ENCODE results near the gene STK32B. TPM values are rescaled to one million over a fixed set of nuclear protein-coding genes. Genes with fewer than 3 reads are reported as not detected.

The STK32B gene
- total RNA-seq, 1 experiment from 2014 or later, result 1.1 TPM

GRCh38 chr4:5379895-5380294 is 328.6 kb downstream of the STK32B start:
- Histone ChIP-seq H3K9me3 (ENCODE audit: low read length) (0 out of 2 replicates have a peak, but pooled peaks cover 3% of the 10 kb centered on the region), H4K20me1 (ENCODE audit: low read length) (no peaks in the 10 kb centered on the region), H3K9me2 (replicated peaks; ENCODE audit: low read length) (no peaks in the 10 kb centered on the region), H3K27me3 (ENCODE audit: low read length) (no peaks in the 10 kb centered on the region), H3F3A (ENCODE audit: low read length, unreplicated experiment) (no peaks in the 10 kb centered on the region), H2AFZ (ENCODE audit: low read length) (no peak overlapping the region), H3K36me3 (ENCODE audit: low read depth, low read length) (no peaks in the 10 kb centered on the region), H3K9ac (ENCODE audit: low read length) (no peak overlapping the region), H3K4me3 (ENCODE audit: low read length) (no peak overlapping the region), H3K4me2 (ENCODE audit: low read length) (no peak overlapping the region), H3K79me2 (ENCODE audit: low read length) (no peaks in the 10 kb centered on the region), H3K27ac (ENCODE audit: low read length) (no peak overlapping the region), H3K4me1 (ENCODE audit: insufficient read depth, low read length) (peaks cover 44% of the 10 kb centered on the region)
- intact Hi-C loops (cut with micrococcal nuclease), result loop anchor here (10.0 kb wide), 1 partner anchor 415 kb away; no protein-coding TSS in a partner anchor
- POLR2A ChIA-PET (ENCODE audit: unreplicated experiment), result no interaction called here
- DNase-seq (no peak), ATAC-seq (no peak)
- CTCF ChIA-PET, result no interaction called here
- no TSS peak for BruUV-seq (replicated peaks)
- TF ChIP-seq EZH2phosphoT487 (IDR thresholded peaks at IDR 0.05; ENCODE audit: borderline replicate concordance, low read length), result no peak
- TF ChIP-seq EZH2 (IDR thresholded peaks at IDR 0.05; ENCODE audit: low read length, unreplicated experiment), result no peak
- no peak for TF ChIP-seq CTCF (conservative IDR thresholded peaks at IDR 0.05; ENCODE audit: low read depth, low read length)

GRCh38 chr4:5381961-5382441 is 330.7 kb downstream of the STK32B start:
- H3K27me3 ChIP-seq (ENCODE audit: low read length), result no peaks in the 10 kb centered on the region
- TF ChIP-seq EZH2phosphoT487 (IDR thresholded peaks at IDR 0.05; ENCODE audit: borderline replicate concordance, low read length), result no peak
- H3K4me1 ChIP-seq (ENCODE audit: insufficient read depth, low read length), result peaks cover 32% of the 10 kb centered on the region
- peak overlapping the region; percentile 98 for H3K27ac ChIP-seq (ENCODE audit: low read length)
- no peaks in the 10 kb centered on the region for H3K79me2 ChIP-seq (ENCODE audit: low read length)
- 0 out of 2 replicates have a peak, but pooled peaks cover 3% of the 10 kb centered on the region for H3K9me3 ChIP-seq (ENCODE audit: low read length)
- no TSS peak for BruUV-seq (replicated peaks)
- H4K20me1 ChIP-seq (ENCODE audit: low read length), result no peaks in the 10 kb centered on the region
- ChIA-PET CTCF (no interaction called here), POLR2A (ENCODE audit: unreplicated experiment) (no interaction called here)
- H3K9ac ChIP-seq (ENCODE audit: low read length), result peak overlapping the region; percentile 82
- DNase-seq (peak; percentile 90), ATAC-seq (peak; percentile 84)
- H3K4me3 ChIP-seq (ENCODE audit: low read length), result no peak overlapping the region
- no peak overlapping the region for H2AFZ ChIP-seq (ENCODE audit: low read length)
- H3F3A ChIP-seq (ENCODE audit: low read length, unreplicated experiment), result no peaks in the 10 kb centered on the region
- no peaks in the 10 kb centered on the region for H3K9me2 ChIP-seq (replicated peaks; ENCODE audit: low read length)
- no peaks in the 10 kb centered on the region for H3K36me3 ChIP-seq (ENCODE audit: low read depth, low read length)
- intact Hi-C loops (cut with micrococcal nuclease), result no loop called here
- H3K4me2 ChIP-seq (ENCODE audit: low read length), result peak overlapping the region; percentile 50

- Histone ChIP-seq H3K9ac (ENCODE audit: low read length) (peak overlapping the region; percentile 63), H3K9me2 (replicated peaks; ENCODE audit: low read length) (no peaks in the 10 kb centered on the region), H2AFZ (ENCODE audit: low read length) (no peak overlapping the region), H4K20me1 (ENCODE audit: low read length) (no peaks in the 10 kb centered on the region), H3K9me3 (ENCODE audit: low read length) (no peaks in the 10 kb centered on the region), H3K27ac (ENCODE audit: low read length) (peak overlapping the region; percentile 98), H3F3A (ENCODE audit: low read length, unreplicated experiment) (no peaks in the 10 kb centered on the region), H3K27me3 (ENCODE audit: low read length) (no peaks in the 10 kb centered on the region), H3K4me1 (ENCODE audit: insufficient read depth, low read length) (peaks cover 32% of the 10 kb centered on the region), H3K36me3 (ENCODE audit: low read depth, low read length) (no peaks in the 10 kb centered on the region), H3K79me2 (ENCODE audit: low read length) (no peaks in the 10 kb centered on the region), H3K4me2 (ENCODE audit: low read length) (no peak overlapping the region), H3K4me3 (ENCODE audit: low read length) (no peak overlapping the region)
- intact Hi-C loops (cut with micrococcal nuclease), result no loop called here
- ChIA-PET POLR2A (ENCODE audit: unreplicated experiment) (no interaction called here), CTCF (no interaction called here)
- DNase-seq, result no peak
- BruUV-seq (replicated peaks), result no TSS peak
- no peak for ATAC-seq
- TF ChIP-seq EZH2phosphoT487 (IDR thresholded peaks at IDR 0.05; ENCODE audit: borderline replicate concordance, low read length) (no peak), CTCF (conservative IDR thresholded peaks at IDR 0.05; ENCODE audit: low read depth, low read length) (no peak), EZH2 (IDR thresholded peaks at IDR 0.05; ENCODE audit: low read length, unreplicated experiment) (no peak)
These were observed 332.1 kb downstream of the STK32B start for GRCh38 chr4:5383191-5383980.
